Motor neuron (in vitro differentiated cells): ENCODE data around the gene SYT1. TPM values are rescaled to one million over a fixed set of nuclear protein-coding genes. Genes with fewer than 3 reads are reported as not detected.
"Not testable (repeated sequence)": the region's sequence is repeated elsewhere in the genome, so short reads cannot be mapped to it uniquely, and the experiment has no call there.

Source experiments
- ATAC-seq, 8 experiments: fragments of 200-7000 bp; cut with Tn5 transposase; replicated peaks in 6 of 8; 2 replicates each; pipeline ENCODE4 v1.8.0; 2021; ENCODE audit warnings: mild to moderate bottlenecking in 8 of 8, moderate library complexity in 8 of 8
- H3K27ac ChIP-seq, 2 donors: fragments of 250-450 bp; sonication (Bioruptor Pico); 2 replicates each; pipeline ENCODE4 v1.9.0; 2021; ENCODE audit warnings: antibody characterized with exemption in 2 of 2, mild to moderate bottlenecking in 2 of 2, moderate library complexity in 1 of 2
- H3K4me1 ChIP-seq, 2 donors: fragments of 250-450 bp; sonication (Bioruptor Pico); replicated peaks in 1 of 2; 2 replicates each; pipeline ENCODE4 v1.6.1; 2021; ENCODE audit warnings: antibody characterized with exemption in 2 of 2, mild to moderate bottlenecking in 2 of 2, moderate library complexity in 1 of 2
- H3K4me3 ChIP-seq, 5 donors: fragments of 250-450 bp; sonication (Bioruptor Pico); 2 replicates each; pipeline ENCODE4 v1.9.0; 2021; ENCODE audit warnings: antibody characterized with exemption in 5 of 5, mild to moderate bottlenecking in 5 of 5, moderate library complexity in 4 of 5
- WGBS, 10 experiments: fragments of 450-650 bp; shearing (Covaris generic); methylation state at CpG; one replicate each; pipeline ENCODE4 v1.0.0; 2022; 5-methylcytosine and 5-hydroxymethylcytosine counted together
- in situ Hi-C, 9 experiments: fragments of 400-800 bp; cut with MboI; loops; one replicate each; pipeline ENCODE4 v1.15.0; 2021; ENCODE audit warnings: low sequenced_read_pairs in 9 of 9, low pct_unique_long_range_greater_than_20kb in 2 of 9; ENCODE audit not compliant: unreplicated experiment in 9 of 9
- total RNA-seq, 8 experiments: library from RNA; unstranded; fragments of 300-600 nt; gene quantifications; 2 replicates each; pipeline versions ENCODE4 v1.2.3 to v1.2.4, GENCODE V29; 2022

Gene SYT1
- total RNA-seq, 8 experiments from 2014 or later: 0.18 to 86.3 (median 71.7) TPM; not detected in 1

- in situ Hi-C loops: no loop called here
- 10 to 96% (median 68%) methylated on average over 1 to 3 of the region's 3 CpGs; no CpG with 5 or more reads in 2 of the 10 experiments for WGBS, 10 experiments
- Histone ChIP-seq H3K27ac (no peak overlapping the region), H3K4me3 (no peak overlapping the region), H3K4me1 (peaks cover 19 to 20% of the 10 kb centered on the region in 2 donors)
- ATAC-seq: no peak
These were observed 330.0 kb downstream of the SYT1 start for GRCh38 chr12:79194595-79194994.

GRCh38 chr12:79199166-79199565 lies 334.6 kb downstream of the SYT1 start:
- Histone ChIP-seq H3K4me1 (peaks cover 26 to 29% of the 10 kb centered on the region in 2 donors), H3K4me3 (no peak overlapping the region), H3K27ac (no peak overlapping the region)
- WGBS, 10 experiments: 0 to 80% (median 14%) methylated on average over 1 of the region's 1 CpG; no CpG with 5 or more reads in 3 of the 10 experiments
- in situ Hi-C loops: no loop called here
- no peak for ATAC-seq

- Histone ChIP-seq H3K27ac (peak overlapping the region in 1 of 2 donors; percentile 53), H3K4me3 (no peak overlapping the region), H3K4me1 (peaks cover 26 to 29% of the 10 kb centered on the region in 2 donors)
- in situ Hi-C loops: no loop called here
- peak in 4 of 8 experiments; percentile 25 to 77 (median 40) for ATAC-seq
- WGBS, 10 experiments: 0 to 100% (median 74%) methylated on average over 1 to 2 of the region's 2 CpGs
These were observed 335.6 kb downstream of the SYT1 start for GRCh38 chr12:79200176-79200575.

GRCh38 chr12:79203058-79203647 lies 338.6 kb downstream of the SYT1 start:
- in situ Hi-C loops: no loop called here
- no peak overlapping the region for H3K27ac ChIP-seq
- H3K4me3 ChIP-seq: no peak overlapping the region
- no peak for ATAC-seq
- WGBS, 10 experiments: 23 to 100% (median 84%) methylated on average over 1 to 9 of the region's 9 CpGs
- H3K4me1 ChIP-seq: peaks cover 15 to 23% of the 10 kb centered on the region in 2 donors

GRCh38 chr12:79206871-79207270 lies 342.3 kb downstream of the SYT1 start:
- no peaks in the 10 kb centered on the region for H3K4me1 ChIP-seq
- in situ Hi-C loops: no loop called here
- no peak for ATAC-seq
- 0 to 100% (median 100%) methylated on average over 1 of the region's 1 CpG; no CpG with 5 or more reads in 5 of the 10 experiments for WGBS, 10 experiments
- no peak overlapping the region for H3K4me3 ChIP-seq
- no peak overlapping the region for H3K27ac ChIP-seq

- H3K4me3 ChIP-seq, in situ Hi-C loops, ATAC-seq, H3K27ac ChIP-seq, H3K4me1 ChIP-seq: not testable (repeated sequence)
- 32 to 100% (median 94%) methylated on average over 1 to 3 of the region's 3 CpGs; no CpG with 5 or more reads in 1 of the 10 experiments for WGBS, 10 experiments
These were observed 345.8 kb downstream of the SYT1 start for GRCh38 chr12:79210403-79210802.

- WGBS, 10 experiments: 21 to 83% (median 60%) methylated on average over 2 to 6 of the region's 6 CpGs; no CpG with 5 or more reads in 4 of the 10 experiments
These were observed 352.7 kb downstream of the SYT1 start for GRCh38 chr12:79217306-79217705.

GRCh38 chr12:79223210-79223609 lies 358.6 kb downstream of the SYT1 start:
- 0 to 100% (median 10%) methylated on average over 1 of the region's 1 CpG; no CpG with 5 or more reads in 4 of the 10 experiments for WGBS, 10 experiments
- H3K4me3 ChIP-seq: no peak overlapping the region
- H3K27ac ChIP-seq: no peak overlapping the region
- H3K4me1 ChIP-seq: peaks cover 0 to 5% of the 10 kb centered on the region in 2 donors
- ATAC-seq: no peak
- in situ Hi-C loops: no loop called here

More at GRCh38 chr12:79217306-79217705, 352.7 kb downstream of the SYT1 start:
- no peak for ATAC-seq
- Histone ChIP-seq H3K4me3 (no peak overlapping the region), H3K4me1 (no peaks in the 10 kb centered on the region), H3K27ac (no peak overlapping the region)
- in situ Hi-C loops: no loop called here

GRCh38 chr12:79223761-79224160 lies 359.2 kb downstream of the SYT1 start:
- Histone ChIP-seq H3K27ac (no peak overlapping the region), H3K4me1 (peaks cover 0 to 5% of the 10 kb centered on the region in 2 donors), H3K4me3 (no peak overlapping the region)
- WGBS, 10 experiments: 0 to 100% (median 100%) methylated on average over 1 to 2 of the region's 2 CpGs; no CpG with 5 or more reads in 5 of the 10 experiments
- no peak for ATAC-seq
- in situ Hi-C loops: no loop called here

GRCh38 chr12:79227091-79227490 lies 362.5 kb downstream of the SYT1 start:
- in situ Hi-C loops: no loop called here
- ATAC-seq: no peak
- Histone ChIP-seq H3K27ac (no peak overlapping the region), H3K4me1 (peaks cover 0 to 5% of the 10 kb centered on the region in 2 donors), H3K4me3 (no peak overlapping the region)
- WGBS, 10 experiments: 25 to 100% (median 87%) methylated on average over 1 of the region's 1 CpG; no CpG with 5 or more reads in 2 of the 10 experiments

- no peak for ATAC-seq
- Histone ChIP-seq H3K4me3 (no peak overlapping the region), H3K27ac (no peak overlapping the region), H3K4me1 (peaks cover 0 to 5% of the 10 kb centered on the region in 2 donors)
- WGBS, 10 experiments: 8 to 100% (median 91%) methylated on average over 1 to 3 of the region's 3 CpGs
- in situ Hi-C loops: no loop called here
These were observed 363.1 kb downstream of the SYT1 start for GRCh38 chr12:79227646-79228045.

- no peak overlapping the region for H3K27ac ChIP-seq
- no peak overlapping the region for H3K4me3 ChIP-seq
- ATAC-seq: no peak
- WGBS, 10 experiments: 4 to 100% (median 90%) methylated on average over 1 to 7 of the region's 7 CpGs; no CpG with 5 or more reads in 1 of the 10 experiments
- in situ Hi-C loops: no loop called here
- no peaks in the 10 kb centered on the region for H3K4me1 ChIP-seq
These were observed 368.8 kb downstream of the SYT1 start for GRCh38 chr12:79233341-79233781.

- no peak for ATAC-seq
- Histone ChIP-seq H3K27ac (no peak overlapping the region), H3K4me1 (no peaks in the 10 kb centered on the region), H3K4me3 (no peak overlapping the region)
- 20 to 100% (median 91%) methylated on average over 1 to 4 of the region's 4 CpGs; no CpG with 5 or more reads in 2 of the 10 experiments for WGBS, 10 experiments
- in situ Hi-C loops: no loop called here
These were observed 372.3 kb downstream of the SYT1 start for GRCh38 chr12:79236920-79237319.

- 20 to 100% (median 95%) methylated on average over 1 to 3 of the region's 3 CpGs; no CpG with 5 or more reads in 4 of the 10 experiments for WGBS, 10 experiments
- in situ Hi-C loops: no loop called here
- H3K4me1 ChIP-seq: no peaks in the 10 kb centered on the region
These were observed 373.7 kb downstream of the SYT1 start for GRCh38 chr12:79238246-79238645.

More at GRCh38 chr12:79238246-79238645, 373.7 kb downstream of the SYT1 start:
- ATAC-seq: no peak
- H3K27ac ChIP-seq: no peak overlapping the region
- H3K4me3 ChIP-seq: no peak overlapping the region
